NCI-H345 (cell line): ENCODE results near the gene ECSIT.

ENCODE experiments used
- DNase-seq: peaks from one replicate; lab custom pipeline; 2025; lab: John Stamatoyannopoulos, UW

The ECSIT gene

DNA sequence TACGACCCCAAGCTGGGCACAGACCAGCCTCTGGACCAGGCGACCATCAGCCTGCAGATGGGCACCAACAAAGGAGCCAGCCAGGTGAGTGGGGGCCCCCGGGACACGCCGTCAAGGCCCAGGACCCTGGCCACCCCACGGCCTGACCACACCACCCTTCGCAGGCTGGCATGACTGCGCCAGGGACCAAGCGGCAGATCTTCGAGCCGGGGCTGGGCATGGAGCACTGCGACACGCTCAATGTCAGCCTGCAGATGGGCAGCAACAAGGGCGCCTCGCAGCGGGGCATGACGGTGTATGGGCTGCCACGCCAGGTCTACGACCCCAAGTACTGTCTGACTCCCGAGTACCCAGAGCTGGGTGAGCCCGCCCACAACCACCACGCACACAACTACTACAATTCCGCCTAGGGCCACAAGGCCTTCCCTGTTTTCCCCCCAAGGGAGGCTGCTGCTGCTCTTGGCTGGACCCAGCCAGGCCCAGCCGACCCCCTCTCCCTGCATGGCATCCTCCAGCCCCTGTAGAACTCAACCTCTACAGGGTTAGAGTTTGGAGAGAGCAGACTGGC lies 20.5 kb upstream of the ECSIT start:
- DNase-seq: no peak

DNA sequence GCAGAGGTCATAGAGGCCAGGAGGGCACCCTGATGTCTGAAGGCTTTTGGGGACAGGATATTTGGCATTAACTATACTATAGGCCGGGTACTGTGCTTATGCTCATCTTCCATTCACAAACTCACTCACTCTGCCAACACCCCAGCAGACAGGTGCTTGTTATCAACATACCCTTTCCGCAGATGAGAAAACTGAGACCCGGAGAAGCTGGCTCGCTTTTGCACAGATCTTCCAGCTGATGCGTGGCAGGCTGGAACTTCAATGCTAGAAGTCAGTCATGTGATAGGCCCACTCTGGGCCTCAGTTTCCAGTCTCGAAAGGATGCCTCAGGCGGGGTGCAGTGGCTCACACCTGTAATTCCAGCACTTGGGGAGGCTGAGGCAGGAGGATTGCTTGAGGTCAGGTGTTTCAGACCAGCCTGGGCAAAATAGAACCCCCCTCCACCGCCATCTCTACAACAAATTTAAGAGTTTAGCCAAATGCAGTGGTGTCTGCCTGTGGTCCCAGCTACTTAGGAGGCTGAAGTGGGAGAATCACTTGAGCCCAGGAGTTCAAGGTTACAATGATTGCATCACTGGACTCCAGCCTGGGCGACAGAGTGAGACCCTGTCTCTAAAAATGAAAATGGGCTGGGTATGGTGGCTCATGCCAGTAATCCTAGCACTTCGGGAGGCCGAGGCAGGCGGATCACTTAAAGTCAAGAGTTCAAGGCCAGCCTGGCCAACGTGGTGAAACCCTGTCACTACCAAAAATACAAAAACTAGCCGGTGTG lies 19.2 kb upstream of the ECSIT start:
- DNase-seq: no peak

DNA sequence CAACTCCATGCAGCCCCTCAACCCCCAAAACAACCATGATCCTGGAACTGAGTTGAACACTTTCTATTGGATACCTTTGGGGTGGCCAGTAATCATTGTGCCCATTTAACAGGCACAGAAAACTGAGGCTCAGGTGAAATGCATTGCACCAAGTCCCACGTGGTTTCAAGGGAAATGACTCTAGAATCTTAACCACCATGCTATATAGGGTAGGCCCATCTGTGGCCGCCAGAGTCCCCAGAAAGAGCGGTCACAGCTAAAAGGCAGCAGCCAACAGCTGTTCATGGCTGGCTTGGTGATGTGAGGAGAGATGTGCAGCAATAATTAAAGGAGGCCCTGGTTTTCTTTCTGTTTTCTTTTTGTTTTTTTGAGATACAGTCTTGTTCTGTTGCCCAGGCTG lies 12.3 kb upstream of the ECSIT start:
- no peak for DNase-seq

DNA sequence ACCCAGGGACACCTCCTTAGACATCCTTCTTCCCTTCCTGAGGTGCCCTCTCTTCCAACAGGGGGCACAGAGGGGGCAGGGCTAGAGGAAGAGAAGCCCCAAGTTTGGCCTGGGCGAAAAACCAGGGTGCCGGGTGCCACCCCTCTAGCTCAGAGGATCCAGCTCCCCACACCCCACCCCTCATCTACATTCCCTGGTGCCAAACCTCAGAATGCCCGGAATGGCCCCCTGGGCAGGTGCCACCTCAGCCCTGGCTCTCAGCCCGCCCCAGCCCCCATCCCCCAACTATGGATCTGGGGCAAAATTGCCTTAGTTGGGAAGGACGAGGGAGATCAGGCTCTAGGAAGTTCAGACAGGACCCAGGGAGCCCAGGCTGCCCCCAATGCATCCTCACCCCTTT lies 11.7 kb upstream of the ECSIT start:
- no peak for DNase-seq

DNA sequence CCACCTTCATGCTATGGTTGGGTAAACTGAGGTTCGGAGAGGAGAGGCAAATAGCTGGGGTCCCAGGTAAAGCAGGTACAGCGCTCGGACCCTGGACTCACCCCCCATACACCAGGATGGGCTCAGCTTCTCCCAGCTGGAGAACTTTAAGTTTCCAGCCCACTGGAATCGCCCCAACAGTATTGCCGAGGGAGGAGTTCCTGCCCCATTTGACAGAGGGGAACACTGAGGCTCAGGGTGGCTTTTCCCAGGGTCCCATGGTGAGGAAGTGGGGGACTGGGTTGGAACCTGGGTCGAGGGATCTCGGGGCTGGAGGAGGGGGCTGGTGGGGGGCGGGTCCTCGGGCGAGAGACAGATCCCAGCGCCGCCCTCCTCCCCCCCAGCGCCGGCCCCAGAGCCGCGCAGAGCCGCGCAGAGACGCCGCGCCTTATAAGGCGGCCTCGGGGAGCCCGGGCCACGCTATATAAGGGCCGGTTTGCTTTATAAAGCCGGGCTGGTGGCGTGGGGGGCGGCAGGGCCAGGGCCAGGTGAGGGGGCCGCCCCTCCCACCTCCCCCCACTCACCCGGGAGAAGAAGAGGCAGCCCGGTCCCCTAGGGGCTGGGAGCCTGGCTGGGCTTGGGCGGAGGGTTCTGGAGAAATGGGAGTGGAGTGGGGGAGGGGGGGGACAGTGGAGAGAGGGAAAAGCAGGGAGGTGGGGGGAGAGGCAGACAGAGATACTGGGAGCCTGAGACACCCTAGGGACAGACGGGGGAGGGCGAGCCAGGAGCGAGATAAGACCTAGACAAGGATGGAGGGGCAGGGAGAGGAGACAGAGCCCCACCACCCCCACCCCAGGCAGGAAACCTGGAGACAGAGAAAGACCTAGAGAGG lies 10.8 kb upstream of the ECSIT start:
- no peak for DNase-seq

DNA sequence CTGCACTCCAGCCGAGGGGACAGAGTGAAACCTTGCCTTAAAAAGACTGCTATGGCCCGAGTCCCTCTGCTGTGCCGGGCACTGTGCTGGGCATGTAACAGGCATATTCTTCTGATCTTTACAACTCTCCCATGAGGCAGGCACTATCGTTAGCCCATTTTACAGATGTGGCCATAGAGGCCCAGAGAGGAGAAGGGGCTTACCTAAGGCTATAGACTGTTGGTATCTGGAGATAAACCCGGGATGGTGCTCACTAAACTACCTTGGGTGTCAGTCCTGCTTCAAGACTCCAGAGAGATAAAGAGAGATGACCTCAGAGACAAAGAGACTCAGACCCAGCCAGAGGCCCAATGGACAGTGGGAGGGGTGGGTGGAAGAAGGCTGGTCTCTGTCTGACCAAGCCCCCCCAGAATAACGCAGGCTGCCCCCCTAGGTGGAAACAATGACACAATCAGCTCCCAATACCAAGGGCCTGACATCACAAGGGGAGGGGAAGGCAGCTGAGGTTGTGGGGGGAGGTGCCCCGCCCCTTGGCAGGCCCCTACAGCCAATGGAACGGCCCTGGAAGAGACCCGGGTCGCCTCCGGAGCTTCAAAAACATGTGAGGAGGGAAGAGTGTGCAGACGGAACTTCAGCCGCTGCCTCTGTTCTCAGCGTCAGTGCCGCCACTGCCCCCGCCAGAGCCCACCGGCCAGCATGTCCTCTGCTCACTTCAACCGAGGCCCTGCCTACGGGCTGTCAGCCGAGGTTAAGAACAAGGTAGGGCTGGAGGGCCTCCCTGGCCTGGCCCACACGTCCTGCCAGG lies 9.5 kb upstream of the ECSIT start, which contains the start of gene CNN1:
Gene CNN1, plus strand, starts transcription at position 620 of the 805 bp plus-strand sequence. Its CDS starts 77 bp downstream, at position 697.
- DNase-seq: no peak

DNA sequence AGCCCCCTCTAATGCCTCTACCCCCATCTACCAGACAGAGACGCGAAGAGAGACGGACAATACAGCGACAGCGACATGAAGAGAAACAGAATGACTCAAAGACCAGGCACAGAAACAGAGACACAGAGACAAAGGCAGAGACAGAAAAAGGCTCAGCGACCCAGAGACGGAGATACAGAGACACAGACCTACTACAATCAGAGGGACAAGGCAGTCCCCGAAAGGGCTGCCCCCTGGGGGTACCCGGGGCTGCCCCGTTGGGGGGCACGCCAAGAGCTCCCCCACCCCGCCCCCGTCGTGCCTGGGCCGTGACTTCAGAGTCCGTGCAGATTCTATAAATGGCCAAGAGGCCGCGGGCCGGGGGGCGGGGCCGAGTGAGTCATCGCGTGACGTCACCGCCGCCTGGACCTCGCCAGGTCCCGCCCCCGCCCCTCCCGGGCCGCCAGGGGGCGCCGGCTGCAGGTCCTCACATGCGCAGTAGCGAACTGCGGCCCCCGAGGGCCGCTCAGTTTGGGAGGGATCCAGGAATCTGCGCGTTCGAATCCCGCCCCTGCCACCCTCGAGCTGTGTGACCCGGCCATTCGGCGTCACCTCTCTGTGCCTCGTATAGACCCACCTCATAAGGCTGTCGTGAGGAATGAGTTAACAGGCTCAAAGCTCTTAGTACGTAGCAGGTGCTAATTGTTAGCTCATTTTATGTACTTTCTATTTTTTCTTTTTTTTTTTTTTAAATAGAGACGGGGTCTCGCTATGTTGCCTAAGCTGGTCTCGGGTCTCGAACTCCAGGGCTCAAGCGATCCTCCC lies 7.1 kb upstream of the ECSIT start:
- peak; percentile 44 for DNase-seq

DNA sequence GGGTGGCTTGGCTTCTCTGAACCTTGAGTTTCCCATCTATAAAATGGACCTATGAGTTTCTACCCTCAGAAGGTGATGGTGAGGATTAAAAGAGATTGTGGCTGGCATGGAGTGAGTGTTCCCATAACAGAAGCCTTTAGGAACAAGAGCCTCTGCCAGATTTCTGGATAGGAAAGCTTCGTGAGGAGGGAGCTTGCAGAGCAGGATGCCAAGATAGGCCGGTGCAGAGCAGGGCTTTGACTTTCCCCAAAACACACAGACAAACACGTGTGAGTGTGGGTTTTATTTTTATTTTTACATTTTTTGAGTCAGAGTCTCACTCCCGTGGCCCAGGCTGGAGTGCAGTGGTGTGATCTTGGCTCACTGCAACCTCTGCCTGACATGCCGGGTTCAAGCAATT lies 6.0 kb upstream of the ECSIT start:
- no peak for DNase-seq

DNA sequence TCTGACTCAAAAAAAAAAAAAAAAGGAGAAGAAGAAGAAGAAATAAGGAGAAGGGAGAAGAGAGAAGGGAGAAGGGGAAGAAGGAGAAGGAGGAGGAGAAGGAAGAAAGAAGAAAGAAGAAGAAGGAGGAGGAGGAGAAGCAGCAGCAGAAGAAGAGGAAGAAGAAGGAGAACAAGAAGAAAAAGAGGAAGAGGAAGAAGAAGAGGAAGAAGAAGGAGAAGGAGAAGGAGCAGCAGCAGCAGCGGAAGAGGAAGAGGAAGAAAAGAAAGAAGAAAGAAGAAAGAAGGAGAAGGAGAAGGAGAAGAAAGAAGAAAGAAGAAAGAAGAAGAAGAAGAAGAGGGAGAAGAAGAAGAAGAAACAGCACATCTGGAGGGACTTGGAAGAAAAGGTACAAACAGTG lies 5.6 kb upstream of the ECSIT start:
- no peak for DNase-seq

DNA sequence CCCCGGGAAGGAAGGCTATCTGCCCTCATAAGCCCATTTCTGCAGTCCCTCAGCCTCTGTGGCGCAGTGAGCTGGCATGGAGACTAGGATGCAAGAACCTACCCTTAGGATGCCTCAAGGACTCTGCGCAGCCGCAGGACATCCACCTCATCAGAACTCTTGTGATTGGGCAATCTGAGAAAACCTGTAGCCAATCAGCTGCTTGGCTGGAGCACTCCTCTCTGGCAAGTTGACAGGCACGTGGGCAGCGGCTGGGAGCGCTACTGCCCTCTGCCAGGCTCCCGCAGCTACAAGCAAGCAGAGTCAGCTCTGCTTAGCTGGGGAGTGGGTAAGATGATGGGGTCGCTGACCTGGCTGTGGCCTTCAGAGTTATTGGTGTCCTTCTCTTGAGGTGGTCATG lies 1.5 kb upstream of the ECSIT start:
- DNase-seq: peak; percentile 72

DNA sequence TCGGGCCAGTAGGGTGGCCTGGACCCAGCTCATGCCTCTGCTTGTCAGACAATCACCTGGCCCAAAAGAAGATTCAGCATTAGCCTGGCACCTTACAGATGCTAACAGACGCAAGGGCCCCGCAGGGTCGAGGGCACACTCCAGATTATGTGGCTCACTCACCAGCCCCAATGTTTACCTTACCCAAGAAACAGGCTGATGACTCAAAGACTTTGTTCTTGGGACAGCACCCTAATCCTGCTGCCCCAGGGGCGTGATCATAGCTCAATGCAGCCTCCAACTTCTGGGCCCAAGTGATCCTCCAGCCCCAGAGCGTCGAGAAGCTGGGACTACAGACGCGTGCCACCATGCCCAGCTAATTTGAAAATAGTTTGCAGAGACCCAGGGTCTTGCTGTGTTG lies 9.8 kb downstream of the ECSIT start:
- no peak for DNase-seq

DNA sequence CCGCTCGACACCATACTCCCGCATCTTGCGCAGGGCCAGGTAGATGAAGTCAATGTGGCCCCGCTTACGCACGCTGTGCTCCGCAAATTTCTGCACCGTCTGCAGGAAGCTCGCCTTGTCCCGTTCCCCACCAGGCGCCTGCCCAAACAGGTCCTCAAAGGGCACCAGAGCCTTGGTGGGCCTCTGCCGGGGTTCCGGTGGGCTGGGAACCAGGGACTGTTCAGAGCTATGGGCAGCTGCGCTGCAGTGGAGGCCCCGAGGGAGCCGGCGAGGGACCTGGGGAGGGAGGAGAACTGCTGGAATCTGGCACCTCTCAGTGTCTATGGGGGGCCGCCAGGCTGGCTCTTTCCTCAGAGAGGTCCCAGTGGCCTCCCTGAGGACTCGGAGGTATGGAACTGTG lies 15.0 kb downstream of the ECSIT start:
- DNase-seq: no peak

DNA sequence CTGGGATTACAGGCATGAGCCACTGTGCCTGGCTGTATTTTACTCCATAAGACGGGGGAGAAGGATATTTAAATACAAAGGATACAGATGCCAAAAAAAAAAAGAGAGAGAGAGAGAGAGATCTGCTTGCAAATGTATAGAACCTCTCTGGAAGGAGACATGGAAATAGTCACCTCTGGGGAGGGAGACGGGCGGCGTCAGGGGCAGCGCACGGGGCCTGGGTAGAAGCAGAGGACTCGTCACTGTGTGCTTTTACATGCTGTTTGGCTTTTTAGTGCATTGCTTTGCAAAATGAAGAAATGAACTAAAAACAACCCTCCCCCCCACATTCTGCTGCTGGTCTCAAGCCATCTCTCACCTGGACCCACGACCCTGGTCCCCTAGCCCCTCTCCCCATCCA lies 18.5 kb downstream of the ECSIT start:
- DNase-seq: no peak

DNA sequence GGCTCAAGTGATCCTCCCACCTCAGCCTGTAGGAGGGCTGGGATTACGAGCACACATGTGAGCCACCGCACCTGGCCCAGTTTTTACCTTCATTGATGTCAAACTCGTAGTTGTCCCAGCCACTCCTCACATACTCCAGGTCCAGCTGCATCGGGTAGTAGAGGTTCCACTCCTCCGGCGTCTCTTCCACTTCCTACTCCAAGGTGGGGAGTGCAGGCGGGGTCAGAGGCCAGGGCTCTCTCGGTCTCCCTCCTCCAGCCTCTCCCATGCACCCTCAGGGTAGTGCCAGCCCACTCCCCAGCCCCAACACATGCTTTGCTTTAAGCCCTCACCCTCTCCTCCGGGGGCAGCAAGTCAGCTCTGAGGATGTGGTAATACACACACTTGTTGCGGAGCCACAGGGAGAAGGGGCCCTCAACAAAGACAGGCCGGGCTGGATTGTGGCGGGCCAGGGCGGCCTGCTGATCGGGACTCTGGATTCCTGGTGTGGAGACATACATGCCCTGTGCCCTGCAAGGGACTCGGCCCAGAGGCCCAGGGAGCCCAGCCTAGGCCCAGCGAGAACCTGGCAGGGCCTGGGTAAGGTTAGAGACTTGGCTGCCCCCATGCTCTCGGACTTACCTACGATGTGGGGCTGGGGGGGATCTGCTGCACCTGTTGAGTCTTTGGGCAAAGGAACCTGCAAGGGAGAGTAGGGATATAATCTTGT lies 21.4 kb downstream of the ECSIT start:
- DNase-seq: no peak

DNA sequence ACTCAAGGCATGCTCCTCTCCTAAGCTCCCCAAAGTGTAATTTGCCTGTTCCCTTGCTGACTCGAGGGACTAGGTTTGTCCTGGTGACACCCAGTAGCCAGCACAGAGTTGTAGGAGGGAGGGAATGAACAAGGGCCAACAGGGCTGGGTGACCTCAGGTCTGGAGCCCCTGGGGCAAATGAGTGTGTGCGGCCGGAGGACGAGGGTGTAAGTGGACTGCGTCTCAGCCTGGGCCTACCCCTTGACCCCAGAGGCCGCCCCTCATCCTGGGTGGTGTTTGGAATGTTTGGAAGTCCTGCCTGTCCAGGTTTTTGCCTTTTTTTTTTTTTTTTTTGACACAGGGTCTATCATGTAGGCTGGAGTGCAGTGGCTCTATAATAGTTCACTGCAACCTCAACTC lies 22.0 kb downstream of the ECSIT start:
- DNase-seq: no peak

DNA sequence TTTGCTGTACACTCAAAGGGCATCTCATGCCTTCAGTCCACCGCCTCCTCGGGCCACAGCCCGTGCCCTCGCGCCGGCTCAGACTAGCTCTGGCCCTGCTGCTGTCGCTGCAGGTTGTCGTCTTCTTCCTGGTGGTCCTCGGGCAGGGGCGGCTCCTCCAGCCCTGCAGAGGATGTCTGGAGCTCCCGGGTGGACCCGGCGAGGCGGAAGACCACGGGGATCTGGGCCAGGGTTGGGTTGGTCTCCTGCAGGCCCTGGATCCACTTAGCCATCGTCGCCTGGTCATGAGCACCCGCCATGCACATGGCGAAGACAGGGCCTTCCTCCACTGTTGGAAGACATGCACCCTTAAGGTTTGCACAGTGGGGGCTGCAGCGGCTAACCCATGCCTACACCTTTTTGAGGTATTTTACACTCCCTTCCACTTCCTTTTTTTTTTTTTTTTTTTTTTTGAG lies 22.8 kb downstream of the ECSIT start:
- no peak for DNase-seq

DNA sequence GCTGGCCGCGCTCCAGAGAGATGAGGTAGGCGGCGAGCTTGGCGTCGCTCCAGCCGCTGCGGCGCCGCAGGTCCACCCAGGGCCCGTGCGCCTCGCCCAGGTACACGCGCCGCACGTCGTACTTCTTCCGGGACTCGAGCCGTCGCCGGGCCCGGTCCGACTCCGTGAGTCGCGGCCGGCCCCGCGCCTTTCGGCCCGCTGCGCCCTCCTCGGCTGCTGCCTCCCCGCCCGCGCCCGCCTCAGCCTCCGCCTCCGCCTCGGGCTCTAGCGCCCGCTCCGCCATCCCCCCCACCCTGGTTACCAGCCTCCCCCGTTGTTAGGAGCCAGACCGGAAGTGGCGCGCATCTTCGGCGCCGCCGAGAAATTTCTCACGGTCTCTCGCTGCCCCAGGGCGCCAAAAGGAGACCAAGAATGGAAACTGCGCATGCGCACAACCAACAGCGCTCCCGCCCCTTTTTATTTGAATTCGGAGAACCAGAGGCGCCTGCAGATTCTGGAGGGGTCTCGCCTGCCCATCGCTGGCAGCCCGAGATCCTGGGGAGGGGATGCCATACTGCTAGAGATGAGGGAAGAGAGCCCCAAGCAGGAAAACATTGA lies 23.3 kb downstream of the ECSIT start, which contains the start of gene ZNF653:
Gene ZNF653, minus strand, starts transcription at position 336 of the 597 bp plus-strand sequence. Its CDS starts 53 bp downstream, at position 283.
- peak; percentile 73 for DNase-seq

DNA sequence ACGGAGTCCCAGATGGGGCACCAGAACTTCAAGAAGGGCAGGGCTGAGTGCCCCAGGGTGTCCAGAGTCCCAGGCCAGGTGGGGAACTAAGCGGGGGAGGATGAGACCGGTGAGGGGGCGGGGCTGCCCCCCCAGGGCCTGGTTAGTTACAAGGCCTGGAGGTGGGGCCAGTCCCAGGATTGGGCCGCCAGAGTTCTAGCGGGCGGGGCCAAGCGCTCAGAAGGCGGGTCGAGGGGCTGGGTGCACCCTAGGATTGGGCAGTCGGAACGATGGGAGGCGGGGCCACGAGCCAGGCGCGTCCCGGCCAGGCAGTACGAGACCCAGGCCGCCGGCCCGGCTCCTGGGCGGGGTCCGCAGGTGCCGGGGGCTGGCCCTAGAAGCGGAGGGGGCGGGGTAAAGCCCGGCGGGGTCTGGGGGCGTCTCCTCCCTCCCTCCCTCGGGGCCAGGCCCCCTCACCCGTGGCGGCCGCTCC lies 23.9 kb downstream of the ECSIT start:
- peak; percentile 84 for DNase-seq

DNA sequence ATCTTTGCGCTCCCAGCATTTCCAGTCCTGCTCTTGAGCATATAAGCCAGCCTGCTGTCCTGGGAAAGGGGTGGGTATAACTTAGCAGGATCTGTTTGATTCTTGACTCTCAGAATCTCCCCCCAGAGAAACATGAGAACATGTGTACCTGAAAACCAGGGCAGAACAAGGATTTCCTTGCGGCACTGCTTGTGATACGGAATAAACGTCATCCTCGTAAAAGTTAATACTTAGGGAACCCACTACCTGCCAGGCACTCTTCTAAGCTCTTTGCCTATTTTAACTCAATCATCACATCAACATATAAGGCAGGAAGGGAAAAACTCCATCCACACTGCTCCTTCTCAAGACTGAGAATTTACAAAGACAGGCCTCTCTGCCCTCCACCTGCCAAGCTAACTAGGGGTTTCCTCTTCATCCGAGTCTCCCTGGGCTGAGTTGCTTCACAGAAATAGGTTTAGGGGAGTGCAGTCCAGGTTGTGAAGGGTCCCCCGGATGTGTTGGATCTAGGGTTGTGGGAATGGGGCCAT lies 24.4 kb downstream of the ECSIT start:
- DNase-seq: no peak
